Measurements from ENCODE around the gene RMRP.
A peak's percentile ranks its signal among the peaks of the same experiment; 100 is the strongest.
"Not testable (repeated sequence)": the region's sequence is repeated elsewhere in the genome, so short reads cannot be mapped to it uniquely, and the experiment has no call there.

RMRP gene

GRCh38 chr9:35664531-35665470 is 7.0 kb upstream of the RMRP start, which contains the start of gene ARHGEF39:
TSS of gene ARHGEF39 (minus strand) at chr9:35665195. CDS start at chr9:35665169, 26 bp downstream.
- peak; percentile 63 for DNase-seq

GRCh38 chr9:35662437-35662836 is 4.6 kb upstream of the RMRP start:
- no peak for DNase-seq

- no peak for DNase-seq
Measured at GRCh38 chr9:35661756-35662350, 4.0 kb upstream of the RMRP start.

- DNase-seq: no peak
Measured at GRCh38 chr9:35660966-35661415, 3.2 kb upstream of the RMRP start.

GRCh38 chr9:35659340-35659739 is 1.5 kb upstream of the RMRP start:
- peak; percentile 20 for DNase-seq

GRCh38 chr9:35658968-35659220 is 1.1 kb upstream of the RMRP start:
- no peak for DNase-seq

GRCh38 chr9:35658137-35658967 is 533 bp upstream of the RMRP start, which contains the start of gene CCDC107:
TSS of gene CCDC107 (plus strand) at chr9:35658292. CDS start at chr9:35658380, 88 bp downstream.
- peak; percentile 74 for DNase-seq

- DNase-seq: peak; percentile 38
Measured at GRCh38 chr9:35656831-35657545, 831 bp downstream of the RMRP start.

- no peak for DNase-seq
Measured at GRCh38 chr9:35656348-35656747, 1.5 kb downstream of the RMRP start.

GRCh38 chr9:35653611-35654010 is 4.2 kb downstream of the RMRP start:
- no peak for DNase-seq

- no peak for DNase-seq
Measured at GRCh38 chr9:35652829-35653209, 5.0 kb downstream of the RMRP start.

- DNase-seq: no peak
Measured at GRCh38 chr9:35651956-35652828, 5.6 kb downstream of the RMRP start.

- DNase-seq: no peak
Measured at GRCh38 chr9:35650341-35651158, 7.3 kb downstream of the RMRP start, which contains the start of gene SIT1. TSS of gene SIT1 (minus strand) at chr9:35650931. CDS start at chr9:35650853, 78 bp downstream.

- DNase-seq: no peak
Measured at GRCh38 chr9:35649431-35650340, 8.1 kb downstream of the RMRP start.

- peak; percentile 74 for DNase-seq
Measured at GRCh38 chr9:35646533-35647265, 11.1 kb downstream of the RMRP start.

- DNase-seq: no peak
Measured at GRCh38 chr9:35646153-35646532, 11.7 kb downstream of the RMRP start.

GRCh38 chr9:35645736-35646135 is 12.1 kb downstream of the RMRP start:
- not testable (repeated sequence) for DNase-seq

GRCh38 chr9:35643046-35643445 is 14.8 kb downstream of the RMRP start:
- no peak for DNase-seq

GRCh38 chr9:35641478-35641877 is 16.3 kb downstream of the RMRP start:
- not testable (repeated sequence) for DNase-seq
